ENCODE measurements around the gene INSM2. TPM values are rescaled to one million over a fixed set of nuclear protein-coding genes. Genes with fewer than 3 reads are reported as not detected.
A peak's percentile ranks its signal among the peaks of the same experiment; 100 is the strongest.

Gene INSM2, protein sequence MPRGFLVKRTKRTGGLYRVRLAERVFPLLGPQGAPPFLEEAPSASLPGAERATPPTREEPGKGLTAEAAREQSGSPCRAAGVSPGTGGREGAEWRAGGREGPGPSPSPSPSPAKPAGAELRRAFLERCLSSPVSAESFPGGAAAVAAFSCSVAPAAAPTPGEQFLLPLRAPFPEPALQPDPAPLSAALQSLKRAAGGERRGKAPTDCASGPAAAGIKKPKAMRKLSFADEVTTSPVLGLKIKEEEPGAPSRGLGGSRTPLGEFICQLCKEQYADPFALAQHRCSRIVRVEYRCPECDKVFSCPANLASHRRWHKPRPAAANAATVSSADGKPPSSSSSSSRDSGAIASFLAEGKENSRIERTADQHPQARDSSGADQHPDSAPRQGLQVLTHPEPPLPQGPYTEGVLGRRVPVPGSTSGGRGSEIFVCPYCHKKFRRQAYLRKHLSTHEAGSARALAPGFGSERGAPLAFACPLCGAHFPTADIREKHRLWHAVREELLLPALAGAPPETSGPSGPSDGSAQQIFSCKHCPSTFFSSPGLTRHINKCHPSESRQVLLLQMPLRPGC
- total RNA-seq (2014; rRNA removed; shearing (Covaris generic)) = 0.09 TPM in 1 of 2 replicates, not detected in the other
- total RNA-seq (2022) = not detected in 2 replicates
- not detected for Bru-seq, nascent RNA
- percentile 23 among the genes with signal in this experiment for BruChase-seq, experiment 1, labeled RNA remaining after a 6-hour chase
- BruChase-seq, experiment 2, labeled RNA remaining after a 2-hour chase = not detected
- long read RNA-seq = 0 reads

DNA sequence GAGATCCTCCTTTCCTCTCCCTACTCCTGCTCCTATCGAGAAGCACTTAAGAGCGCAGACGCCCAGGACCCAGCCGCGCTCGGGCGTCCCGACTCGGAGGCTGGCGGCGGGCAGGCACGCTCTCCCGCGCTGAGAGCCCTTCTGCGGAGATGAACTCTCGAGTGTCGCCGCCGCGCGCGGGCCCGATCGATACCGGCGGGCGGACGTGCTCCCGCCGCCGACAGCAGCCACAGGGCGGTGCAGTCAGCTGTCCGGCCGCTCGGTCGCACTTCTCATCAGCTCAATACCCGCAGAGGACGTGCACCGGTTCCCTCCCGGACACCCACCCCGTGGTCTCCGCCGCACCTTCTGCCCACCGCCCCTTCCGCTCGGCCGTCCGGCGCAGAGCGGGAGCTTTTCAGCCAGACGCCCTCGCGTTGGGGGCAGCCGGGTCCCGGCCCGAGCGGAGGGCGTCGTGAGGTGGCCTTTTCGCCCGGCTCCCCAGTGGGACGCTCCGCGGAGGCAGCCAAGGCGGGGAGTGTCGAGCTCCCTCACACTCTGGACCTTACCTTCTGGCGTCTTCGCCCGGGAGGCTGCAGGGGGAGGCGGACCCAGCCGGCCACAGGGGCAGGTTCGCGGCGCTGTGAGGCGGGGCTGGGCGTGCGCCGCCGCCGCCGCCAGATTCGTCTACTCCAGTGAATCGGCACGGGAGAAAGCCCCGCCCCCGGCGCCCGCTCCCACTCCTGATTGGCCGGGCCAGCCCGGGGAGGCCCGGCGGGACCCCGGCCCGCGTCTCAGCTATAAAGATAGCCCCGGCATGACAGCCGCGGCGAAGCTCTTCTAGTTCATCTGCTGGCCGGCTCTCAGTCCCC, at the start of gene INSM2:
Gene INSM2, plus strand, starts transcription at position 808 of the 851 bp plus-strand sequence. CDS start 89 bp downstream, outside the sequence.
- no peaks in the 10 kb centered on the region for H3K79me2 ChIP-seq (ENCODE audit: insufficient read depth, low read depth, low read length)
- H3K4me2 ChIP-seq (ENCODE audit: low read length) = peak within 1 kb of the TSS; percentile 87
- no peaks in the 10 kb centered on the region for H4K20me1 ChIP-seq (ENCODE audit: insufficient read depth, low read length)
- H3K4me1 ChIP-seq (ENCODE audit: insufficient read depth, low read length, poor library complexity, severe bottlenecking) = peaks cover 5% of the 10 kb centered on the region
- peak; percentile 74 for DNase-seq (ENCODE audit: low spot score)
- H3K9me3 ChIP-seq (ENCODE audit: low read length) = no peaks in the 10 kb centered on the region
- intact Hi-C loops (cut with micrococcal nuclease; ENCODE audit: unreplicated experiment) = loop anchor here (5.0 kb wide), 1 partner anchor 154 kb away; no protein-coding TSS in a partner anchor
- H3K27ac ChIP-seq (ENCODE audit: low read depth, low read length, poor library complexity, severe bottlenecking) = no peak within 1 kb of the TSS
- no TSS peak for BruUV-seq (replicated peaks)
- peak within 1 kb of the TSS; percentile 47 for H2AFZ ChIP-seq (ENCODE audit: low read length)
- no peaks in the 10 kb centered on the region for H3K9me2 ChIP-seq (ENCODE audit: insufficient read depth, low read length)
- H3K36me3 ChIP-seq (ENCODE audit: insufficient read depth, low read length) = no peaks in the 10 kb centered on the region
- no peak for TF ChIP-seq EZH2phosphoT487 (IDR thresholded peaks at IDR 0.05; ENCODE audit: borderline replicate concordance, low read depth, low read length)
- TF ChIP-seq, protein P1, sequence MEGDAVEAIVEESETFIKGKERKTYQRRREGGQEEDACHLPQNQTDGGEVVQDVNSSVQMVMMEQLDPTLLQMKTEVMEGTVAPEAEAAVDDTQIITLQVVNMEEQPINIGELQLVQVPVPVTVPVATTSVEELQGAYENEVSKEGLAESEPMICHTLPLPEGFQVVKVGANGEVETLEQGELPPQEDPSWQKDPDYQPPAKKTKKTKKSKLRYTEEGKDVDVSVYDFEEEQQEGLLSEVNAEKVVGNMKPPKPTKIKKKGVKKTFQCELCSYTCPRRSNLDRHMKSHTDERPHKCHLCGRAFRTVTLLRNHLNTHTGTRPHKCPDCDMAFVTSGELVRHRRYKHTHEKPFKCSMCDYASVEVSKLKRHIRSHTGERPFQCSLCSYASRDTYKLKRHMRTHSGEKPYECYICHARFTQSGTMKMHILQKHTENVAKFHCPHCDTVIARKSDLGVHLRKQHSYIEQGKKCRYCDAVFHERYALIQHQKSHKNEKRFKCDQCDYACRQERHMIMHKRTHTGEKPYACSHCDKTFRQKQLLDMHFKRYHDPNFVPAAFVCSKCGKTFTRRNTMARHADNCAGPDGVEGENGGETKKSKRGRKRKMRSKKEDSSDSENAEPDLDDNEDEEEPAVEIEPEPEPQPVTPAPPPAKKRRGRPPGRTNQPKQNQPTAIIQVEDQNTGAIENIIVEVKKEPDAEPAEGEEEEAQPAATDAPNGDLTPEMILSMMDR (conservative IDR thresholded peaks at IDR 0.05; ENCODE audit: low read length) = 0 out of 2 replicates have a peak, but pooled peaks have one; percentile 15
- H3K4me3 ChIP-seq (ENCODE audit: low read depth, low read length, poor library complexity, severe bottlenecking) = peak within 1 kb of the TSS; percentile 68
- ChIA-PET POLR2A (interaction anchor here (0.9 kb wide), 1 partner anchor 11 kb away, joined by 3 read pairs; no protein-coding TSS in a partner anchor), CTCF (ENCODE audit: unreplicated experiment) (no interaction called here)

DNA sequence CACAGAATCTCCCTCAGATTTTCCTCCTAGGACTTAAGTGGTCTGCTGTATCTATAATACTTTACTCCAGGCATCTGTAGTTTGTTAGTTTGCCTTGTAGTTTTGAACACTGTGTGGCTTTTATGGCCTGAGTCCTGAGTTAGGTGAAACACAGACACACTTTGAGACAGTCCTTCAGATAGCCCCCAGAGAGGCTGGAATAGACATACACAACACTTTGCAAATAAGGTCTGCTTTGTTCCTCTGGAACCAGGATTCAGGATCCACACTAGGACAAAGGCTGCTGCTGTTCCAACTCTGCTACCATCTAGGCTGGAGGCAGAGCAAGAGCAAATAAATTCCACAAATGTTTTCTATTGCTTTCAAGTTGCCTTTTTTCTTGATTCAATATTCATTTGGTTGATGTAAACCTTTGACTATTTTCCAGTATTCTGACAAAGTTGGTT, 41.4 kb upstream of the INSM2 start:
- Histone ChIP-seq H3K4me2 (ENCODE audit: low read length) (no peak overlapping the region), H3K9me3 (ENCODE audit: low read length) (no peaks in the 10 kb centered on the region), H4K20me1 (ENCODE audit: insufficient read depth, low read length) (no peaks in the 10 kb centered on the region), H3K4me3 (ENCODE audit: low read depth, low read length, poor library complexity, severe bottlenecking) (no peak overlapping the region), H3K4me1 (ENCODE audit: insufficient read depth, low read length, poor library complexity, severe bottlenecking) (no peaks in the 10 kb centered on the region), H3K79me2 (ENCODE audit: insufficient read depth, low read depth, low read length) (no peaks in the 10 kb centered on the region), H3K27ac (ENCODE audit: low read depth, low read length, poor library complexity, severe bottlenecking) (no peak overlapping the region), H3K36me3 (ENCODE audit: insufficient read depth, low read length) (no peaks in the 10 kb centered on the region), H3K9me2 (ENCODE audit: insufficient read depth, low read length) (no peaks in the 10 kb centered on the region), H2AFZ (ENCODE audit: low read length) (no peak overlapping the region)
- BruUV-seq (replicated peaks) = no TSS peak
- ChIA-PET CTCF (ENCODE audit: unreplicated experiment) (no interaction called here), POLR2A (no interaction called here)
- no peak for DNase-seq (ENCODE audit: low spot score)
- intact Hi-C loops (cut with micrococcal nuclease; ENCODE audit: unreplicated experiment) = no loop called here
- TF ChIP-seq, protein P1 (conservative IDR thresholded peaks at IDR 0.05; ENCODE audit: low read length) = no peak
- TF ChIP-seq EZH2phosphoT487 (IDR thresholded peaks at IDR 0.05; ENCODE audit: borderline replicate concordance, low read depth, low read length) = no peak

Measured in OCI-LY7 (cell line).